ENCODE data around the gene MARS1.
"Not testable (repeated sequence)": the region's sequence is repeated elsewhere in the genome, so short reads cannot be mapped to it uniquely, and the experiment has no call there.

MARS1 gene

DNA sequence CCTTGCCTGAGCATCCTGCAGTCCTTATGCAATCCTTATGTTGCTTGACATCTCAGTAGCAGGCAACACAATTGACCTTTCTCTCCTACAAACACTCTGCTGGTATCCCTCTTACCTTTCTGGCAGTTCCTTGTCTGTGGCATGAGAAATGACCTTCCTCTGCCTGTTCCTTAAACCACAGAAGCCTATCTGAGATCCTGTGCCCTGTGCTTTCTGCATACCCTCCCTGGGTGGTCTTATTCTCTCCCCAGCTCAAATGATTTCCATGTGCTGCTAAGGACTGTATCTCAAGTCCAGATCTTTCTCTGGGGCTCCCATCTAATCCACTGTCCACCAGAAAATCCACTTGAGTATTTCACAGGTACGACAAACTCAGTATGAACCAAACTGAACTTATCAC is 6.2 kb upstream of the MARS1 start:
- intact Hi-C loops (cut with DNase I): no loop called here
- no peak for DNase-seq

- no peak for DNase-seq
- intact Hi-C loops (cut with DNase I): no loop called here
Observed at GRCh38 chr12:57483466-57483865, 4.4 kb upstream of the MARS1 start.

DNA sequence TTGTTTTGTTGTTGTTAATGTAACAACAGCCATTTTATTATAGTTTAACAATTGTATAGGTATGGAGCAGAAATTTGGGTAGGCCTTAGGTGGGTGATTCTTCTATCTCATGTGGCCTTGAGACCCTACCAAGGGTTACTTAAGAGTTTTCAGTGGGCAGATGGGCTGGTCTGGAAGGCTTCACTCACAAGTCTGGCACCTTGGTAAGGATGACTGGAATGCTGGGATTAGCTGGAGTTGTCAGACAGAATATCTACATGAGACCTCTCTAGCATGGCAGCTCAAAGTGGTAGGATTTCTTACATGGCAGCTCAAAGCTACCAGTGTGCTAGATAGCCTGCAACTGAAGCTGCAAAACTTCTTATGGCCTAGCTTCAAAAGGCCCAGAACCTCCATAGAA is 2.2 kb upstream of the MARS1 start:
- DNase-seq: no peak
- intact Hi-C loops (cut with DNase I): no loop called here

GRCh38 chr12:57487055-57487596 is 742 bp upstream of the MARS1 start:
- peak in 2 of 42 donors; percentile 13 to 20 for DNase-seq

DNA sequence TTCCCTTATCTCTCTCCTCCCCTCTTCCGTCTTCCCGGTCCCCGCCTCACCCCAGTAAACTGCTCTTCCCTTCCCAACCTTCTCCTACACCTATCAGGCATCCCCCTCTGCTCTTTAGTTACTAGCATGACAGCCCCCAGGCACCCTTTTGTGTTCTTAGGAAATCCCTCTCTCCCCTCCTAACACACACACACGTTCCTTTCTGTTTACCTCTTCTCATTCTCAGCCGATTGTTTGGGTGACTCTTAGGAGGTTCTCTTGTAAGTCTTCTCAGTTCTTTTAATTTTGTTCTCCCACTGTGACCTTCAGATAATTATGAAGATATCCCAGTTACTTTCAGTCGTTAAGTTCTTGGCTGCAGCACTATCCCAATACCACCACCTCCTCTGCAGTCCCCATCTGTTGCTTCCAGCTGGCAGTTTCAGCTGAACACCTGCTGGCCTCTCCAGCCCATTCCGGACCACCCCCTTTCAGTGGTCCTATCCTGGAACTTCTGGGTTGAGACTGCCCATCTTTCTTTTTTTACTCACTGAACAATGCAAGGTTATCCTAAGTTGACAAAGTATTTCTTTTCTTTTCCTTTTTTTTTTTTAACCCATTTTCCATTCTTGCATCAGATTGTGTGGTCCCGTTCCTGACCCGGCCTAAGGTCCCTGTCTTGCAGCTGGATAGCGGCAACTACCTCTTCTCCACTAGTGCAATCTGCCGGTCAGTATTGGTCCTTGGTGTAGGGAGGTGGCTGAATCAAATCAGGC is 711 bp downstream of the MARS1 start:
- intact Hi-C loops (cut with DNase I): no loop called here
- no peak for DNase-seq

More at GRCh38 chr12:57487055-57487596, 742 bp upstream of the MARS1 start:
- intact Hi-C loops (cut with DNase I): no loop called here

DNA sequence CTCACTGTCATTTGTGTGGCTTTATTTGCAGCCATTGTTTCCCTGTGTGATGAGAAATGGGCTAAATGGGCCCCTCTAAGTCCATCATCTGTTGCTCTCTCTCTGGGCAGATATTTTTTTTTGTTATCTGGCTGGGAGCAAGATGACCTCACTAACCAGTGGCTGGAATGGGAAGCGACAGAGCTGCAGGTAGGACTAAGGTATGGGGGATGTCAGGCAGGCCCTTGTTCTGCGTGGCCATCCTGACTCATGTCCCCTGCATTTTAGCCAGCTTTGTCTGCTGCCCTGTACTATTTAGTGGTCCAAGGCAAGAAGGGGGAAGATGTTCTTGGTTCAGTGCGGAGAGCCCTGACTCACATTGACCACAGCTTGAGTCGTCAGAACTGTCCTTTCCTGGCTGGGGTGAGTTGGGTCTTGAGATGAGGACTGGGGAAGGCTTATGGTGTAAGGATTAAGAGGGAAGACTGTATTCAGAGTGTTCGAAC is 1.3 kb downstream of the MARS1 start:
- DNase-seq: no peak
- intact Hi-C loops (cut with DNase I): no loop called here

GRCh38 chr12:57490126-57490525 is 2.3 kb downstream of the MARS1 start:
- intact Hi-C loops (cut with DNase I): no loop called here

GRCh38 chr12:57491393-57492280 is 3.8 kb downstream of the MARS1 start:
- intact Hi-C loops (cut with DNase I): no loop called here
- peak in 5 of 42 donors; percentile 9 to 54 (median 43) for DNase-seq

More at GRCh38 chr12:57490126-57490525, 2.3 kb downstream of the MARS1 start:
- no peak for DNase-seq

DNA sequence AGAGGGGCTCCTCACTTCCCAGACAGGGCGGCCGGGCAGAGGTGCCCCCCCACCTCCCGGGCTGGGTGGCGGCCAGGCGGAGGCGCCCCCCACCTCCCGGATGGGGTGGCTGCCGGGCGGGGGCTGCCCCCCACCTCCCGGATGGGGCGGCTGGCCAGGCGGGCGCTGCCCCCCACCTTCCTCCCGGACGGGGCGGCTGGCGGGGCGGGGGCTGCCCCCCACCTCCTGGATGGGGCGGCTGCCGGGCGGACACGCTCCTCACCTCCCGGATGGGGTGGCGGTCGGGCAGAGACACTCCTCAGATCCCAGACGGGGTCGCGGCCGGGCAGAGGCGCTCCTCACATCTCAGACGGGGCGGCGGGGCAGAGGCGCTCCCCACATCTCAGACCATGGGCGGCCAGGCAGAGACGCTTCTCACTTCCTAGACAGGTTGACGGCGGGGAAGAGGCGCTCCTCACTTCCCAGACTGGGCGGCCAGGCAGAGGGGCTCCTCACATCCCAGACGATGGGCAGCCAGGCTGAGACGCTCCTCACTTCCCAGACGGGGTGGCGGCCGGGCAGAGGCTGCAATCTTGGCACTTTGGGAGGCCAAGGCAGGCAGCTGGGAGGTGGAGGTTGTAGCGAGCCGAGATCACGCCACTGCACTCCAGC is 7.3 kb downstream of the MARS1 start:
- DNase-seq; intact Hi-C loops (cut with DNase I): not testable (repeated sequence)

- intact Hi-C loops (cut with DNase I): no loop called here
Observed at GRCh38 chr12:57496822-57497221, 9.0 kb downstream of the MARS1 start.

GRCh38 chr12:57497223-57498131 is 9.6 kb downstream of the MARS1 start:
- intact Hi-C loops (cut with DNase I): no loop called here
- DNase-seq: no peak

More at GRCh38 chr12:57496822-57497221, 9.0 kb downstream of the MARS1 start:
- DNase-seq: no peak

GRCh38 chr12:57498132-57498502 is 10.2 kb downstream of the MARS1 start:
- intact Hi-C loops (cut with DNase I): no loop called here
- no peak for DNase-seq

DNA sequence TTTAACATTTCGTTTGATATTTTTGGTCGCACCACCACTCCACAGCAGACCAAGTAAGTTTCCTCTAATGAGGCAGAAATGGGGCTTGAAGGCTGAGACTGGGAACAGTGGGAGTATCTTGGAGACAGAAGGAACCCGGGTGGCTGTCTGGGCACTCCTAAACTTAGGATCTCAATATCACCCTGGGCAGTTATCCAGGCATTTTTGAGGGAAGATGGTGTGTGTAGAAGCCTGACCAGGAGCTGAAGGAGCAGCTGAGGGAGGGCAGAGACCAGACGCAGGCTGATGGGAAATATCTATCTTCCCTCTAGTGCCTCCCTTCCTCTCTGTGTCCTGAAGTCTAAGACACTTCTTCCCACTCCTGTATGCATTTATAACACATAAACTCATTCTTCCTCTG is 10.7 kb downstream of the MARS1 start:
- intact Hi-C loops (cut with DNase I): no loop called here
- DNase-seq: no peak

GRCh38 chr12:57500213-57500612 is 12.3 kb downstream of the MARS1 start:
- DNase-seq: no peak
- intact Hi-C loops (cut with DNase I): no loop called here

DNA sequence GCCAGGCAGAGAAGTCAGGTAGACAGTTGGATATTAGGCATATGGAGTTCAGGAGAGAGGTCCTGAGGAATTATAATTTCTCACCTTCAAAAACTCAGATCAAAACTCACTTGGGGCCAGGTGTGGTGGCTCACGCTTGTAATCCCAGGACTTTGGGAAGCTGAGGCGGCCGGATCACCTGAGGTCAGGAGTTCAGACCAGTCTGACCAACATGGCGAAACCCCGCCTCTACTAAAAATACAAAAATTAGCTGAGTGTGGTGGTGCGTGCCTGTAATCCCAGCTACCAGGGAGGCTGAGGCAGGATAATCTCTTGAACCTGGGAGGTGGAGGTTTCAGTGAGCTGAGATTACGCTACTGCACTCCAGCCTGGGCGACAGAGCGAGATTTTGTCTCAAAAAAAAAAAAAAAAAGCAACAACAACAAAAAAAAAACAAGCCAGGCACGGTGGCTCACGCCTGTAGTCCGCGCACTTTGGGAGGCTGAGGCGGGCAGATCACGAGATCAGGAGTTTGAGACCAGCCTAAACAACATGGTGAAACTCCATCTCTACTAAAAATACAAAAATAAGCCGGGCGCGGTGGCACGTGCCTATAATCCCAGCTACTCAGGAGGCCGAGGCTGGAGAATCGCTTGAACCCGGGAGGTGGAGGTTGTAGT is 14.6 kb downstream of the MARS1 start:
- intact Hi-C loops (cut with DNase I): not testable (repeated sequence)

DNA sequence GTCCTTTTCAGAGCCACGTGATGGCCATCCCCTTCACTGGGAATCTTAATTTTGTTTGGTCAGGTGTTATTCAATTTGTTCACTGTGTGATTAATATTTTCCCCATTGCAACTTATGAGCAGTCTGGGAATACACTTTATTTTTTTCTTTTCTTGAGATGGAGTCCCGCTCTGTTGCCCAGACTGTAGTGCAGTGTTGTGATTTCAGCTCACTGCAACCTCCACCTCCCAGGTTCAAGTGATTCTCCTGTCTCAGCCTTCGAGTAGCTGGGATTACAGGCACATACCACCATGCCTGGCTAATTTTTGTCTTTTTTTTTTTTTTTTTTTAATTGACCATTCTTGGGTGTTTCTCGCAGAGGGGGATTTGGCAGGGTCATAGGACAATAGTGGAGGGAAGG is 18.7 kb downstream of the MARS1 start:
- intact Hi-C loops (cut with DNase I); DNase-seq: not testable (repeated sequence)

More for the DNA sequence above, 14.6 kb downstream of the MARS1 start:
- DNase-seq: not testable (repeated sequence)

DNA sequence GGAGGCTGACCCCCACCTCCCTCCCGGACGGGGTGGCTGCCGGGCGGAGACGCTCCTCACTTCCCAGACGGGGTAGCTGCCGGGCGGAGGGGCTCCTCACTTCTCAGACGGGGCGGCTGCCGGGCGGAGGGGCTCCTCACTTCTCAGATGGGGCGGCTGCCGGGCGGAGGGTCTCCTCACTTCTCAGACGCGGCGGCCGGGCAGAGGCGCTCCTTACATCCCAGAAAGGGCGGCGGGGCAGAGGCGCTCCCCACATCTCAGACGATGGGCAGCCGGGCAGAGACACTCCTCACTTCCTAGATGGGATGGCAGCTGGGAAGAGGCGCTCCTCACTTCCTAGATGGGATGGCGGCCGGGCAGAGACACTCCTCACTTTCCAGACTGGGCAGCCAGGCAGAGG is 19.9 kb downstream of the MARS1 start:
- intact Hi-C loops (cut with DNase I): not testable (repeated sequence)

DNA sequence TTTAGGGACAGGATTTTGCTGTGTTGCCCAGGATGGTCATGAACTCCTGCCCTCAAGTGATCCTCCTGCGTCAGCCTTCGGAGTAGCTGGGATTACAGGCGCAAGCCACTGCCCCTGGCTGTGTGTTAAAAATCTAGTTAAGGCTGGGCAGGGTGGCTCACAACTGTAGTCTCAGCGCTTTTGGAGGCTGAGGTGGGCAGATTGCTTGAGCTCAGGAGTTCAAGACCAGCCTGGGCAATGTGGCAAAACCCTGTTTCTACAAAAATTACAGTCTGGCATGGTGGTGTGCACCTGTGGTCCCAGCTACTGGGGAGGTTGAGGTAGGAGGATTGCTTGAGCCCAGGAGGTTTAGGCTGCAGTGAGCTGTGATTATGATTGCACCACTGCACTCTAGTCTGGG is 23.3 kb downstream of the MARS1 start:
- intact Hi-C loops (cut with DNase I): no loop called here
- DNase-seq: no peak

More for the DNA sequence above, 19.9 kb downstream of the MARS1 start:
- not testable (repeated sequence) for DNase-seq
